ENCODE results near the gene HMGN4.

DNA sequence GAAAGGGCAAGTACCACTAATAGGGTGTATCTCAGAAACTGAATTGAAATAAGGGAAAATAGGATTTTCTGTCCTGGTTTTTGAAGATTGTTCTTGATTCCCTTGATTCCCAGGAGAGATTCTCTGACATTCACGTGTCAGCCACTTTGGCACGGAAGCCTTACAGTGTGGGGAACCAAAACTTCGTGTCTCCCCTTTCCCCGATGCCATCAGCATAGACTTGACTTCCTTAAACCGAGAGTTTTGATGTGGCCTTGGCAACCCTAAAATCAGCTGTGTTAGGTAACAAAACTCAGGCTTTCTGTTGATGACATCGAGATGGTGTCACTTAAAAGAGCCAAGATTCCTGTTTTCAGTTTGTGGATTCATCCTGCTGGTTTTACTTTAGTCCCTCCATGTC, 7.5 kb downstream of the HMGN4 start:
- TF ChIP-seq POLR2A (IDR thresholded peaks at IDR 0.05) = no peak
- TF ChIP-seq, protein P1, sequence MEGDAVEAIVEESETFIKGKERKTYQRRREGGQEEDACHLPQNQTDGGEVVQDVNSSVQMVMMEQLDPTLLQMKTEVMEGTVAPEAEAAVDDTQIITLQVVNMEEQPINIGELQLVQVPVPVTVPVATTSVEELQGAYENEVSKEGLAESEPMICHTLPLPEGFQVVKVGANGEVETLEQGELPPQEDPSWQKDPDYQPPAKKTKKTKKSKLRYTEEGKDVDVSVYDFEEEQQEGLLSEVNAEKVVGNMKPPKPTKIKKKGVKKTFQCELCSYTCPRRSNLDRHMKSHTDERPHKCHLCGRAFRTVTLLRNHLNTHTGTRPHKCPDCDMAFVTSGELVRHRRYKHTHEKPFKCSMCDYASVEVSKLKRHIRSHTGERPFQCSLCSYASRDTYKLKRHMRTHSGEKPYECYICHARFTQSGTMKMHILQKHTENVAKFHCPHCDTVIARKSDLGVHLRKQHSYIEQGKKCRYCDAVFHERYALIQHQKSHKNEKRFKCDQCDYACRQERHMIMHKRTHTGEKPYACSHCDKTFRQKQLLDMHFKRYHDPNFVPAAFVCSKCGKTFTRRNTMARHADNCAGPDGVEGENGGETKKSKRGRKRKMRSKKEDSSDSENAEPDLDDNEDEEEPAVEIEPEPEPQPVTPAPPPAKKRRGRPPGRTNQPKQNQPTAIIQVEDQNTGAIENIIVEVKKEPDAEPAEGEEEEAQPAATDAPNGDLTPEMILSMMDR (IDR thresholded peaks at IDR 0.05) = no peak

All from thyroid gland (tissue), 4 donors.